Keratinocyte (primary cell): Measurements from ENCODE around the gene LMOD1. TPM values are rescaled to one million over a fixed set of nuclear protein-coding genes. Genes with fewer than 3 reads are reported as not detected.

Experiments
- DNase-seq: peaks from one replicate; pipeline ENCODE4 v3.0.0-alpha.2; 2011; ENCODE audit warnings: low read depth, missing footprints, low spot score
- FAIRE-seq: peaks from 2 replicates; lab custom pipeline; 2011; peaks lifted over from hg19 to GRCh38; lab: Jason Lieb, UNC
- H2AFZ ChIP-seq: 2 replicates; pipeline ENCODE4 v1.6.0; 2012; ENCODE audit warnings: low read length, control low read depth, inconsistent platforms; ENCODE audit not compliant: control insufficient read depth
- H3K27ac ChIP-seq: 2 replicates; pipeline ENCODE4 v1.5.1; 2011; ENCODE audit warnings: low read length; ENCODE audit not compliant: control insufficient read depth, insufficient read depth
- H3K27me3 ChIP-seq: 3 replicates; pipeline ENCODE4 v1.6.0; 2011; ENCODE audit warnings: low read length; ENCODE audit not compliant: control insufficient read depth, insufficient read depth; ENCODE audit errors: extremely low read depth
- H3K36me3 ChIP-seq, 2 experiments: 2 replicates in 1 of 2; 3 replicates in 1 of 2; pipeline ENCODE4 v1.5.1; 2011; ENCODE audit warnings: low read length in 2 of 2, mild to moderate bottlenecking in 1 of 2; ENCODE audit not compliant: control insufficient read depth in 2 of 2, insufficient read depth in 2 of 2; ENCODE audit errors: extremely low read depth in 1 of 2
- H3K4me1 ChIP-seq: 3 replicates; pipeline ENCODE4 v1.5.1; 2011; ENCODE audit warnings: low read length; ENCODE audit not compliant: control insufficient read depth, insufficient read depth; ENCODE audit errors: extremely low read depth
- H3K4me2 ChIP-seq: 3 replicates; pipeline ENCODE4 v1.6.0; 2011; ENCODE audit warnings: low read depth, low read length; ENCODE audit not compliant: control insufficient read depth, insufficient read depth; ENCODE audit errors: extremely low read depth
- H3K4me3 ChIP-seq, 3 experiments: fragments of 200-600 bp in 1 of 3; sonication (generic) in 1 of 3; 2 replicates in 2 of 3; 3 replicates in 1 of 3; pipeline ENCODE4 v1.5.1; 2011 to 2016; ENCODE audit warnings: low read length in 3 of 3, mild to moderate bottlenecking in 3 of 3, control low read depth in 2 of 3, inconsistent platforms in 1 of 3, low read depth in 1 of 3, mixed read lengths in 1 of 3, mixed run types in 1 of 3, moderate library complexity in 1 of 3; ENCODE audit not compliant: control insufficient read depth in 2 of 3, insufficient read depth in 2 of 3; ENCODE audit errors: extremely low read depth in 1 of 3
- H3K79me2 ChIP-seq: 2 replicates; pipeline ENCODE4 v1.6.0; 2012; ENCODE audit warnings: low read length; ENCODE audit not compliant: control insufficient read depth, insufficient read depth
- H3K9ac ChIP-seq: 3 replicates; pipeline ENCODE4 v1.6.0; 2011; ENCODE audit warnings: low read length; ENCODE audit not compliant: control insufficient read depth, insufficient read depth; ENCODE audit errors: extremely low read depth
- H3K9me1 ChIP-seq: 3 replicates; pipeline ENCODE4 v1.6.0; 2011; ENCODE audit warnings: low read length; ENCODE audit not compliant: control insufficient read depth, insufficient read depth; ENCODE audit errors: extremely low read depth
- H3K9me3 ChIP-seq: 2 replicates; pipeline ENCODE4 v1.5.1; 2012; ENCODE audit warnings: low read depth, low read length; ENCODE audit not compliant: control insufficient read depth
- H4K20me1 ChIP-seq: 3 replicates; pipeline ENCODE4 v1.6.0; 2011; ENCODE audit warnings: low read length; ENCODE audit not compliant: control insufficient read depth, insufficient read depth; ENCODE audit errors: extremely low read depth
- EZH2 ChIP-seq: IDR thresholded peaks from one replicate; pipeline ENCODE4 v1.6.1; 2012; ENCODE audit warnings: inconsistent platforms, mild to moderate bottlenecking, low read length, moderate library complexity
- dilution Hi-C: fragments of 300-500 bp; cut with MboI; formaldehyde crosslinking; loops from one replicate; pipeline ENCODE4 v1.7.0; 2020; ENCODE audit warnings: low sequenced_read_pairs; ENCODE audit not compliant: extremely low pct_ligation_motif_present
- polyA plus RNA-seq, 5 experiments: library from polyadenylated mRNA; depleted of rRNA in 3 of 5; stranded (reverse) in 3 of 5; stranded (forward) in 1 of 5; unstranded in 1 of 5; fragments of >200 nt; gene quantifications; 1 replicate in 1 of 5; 2 replicates in 3 of 5; 3 replicates in 1 of 5; pipeline versions ENCODE4 v1.2.1 to v1.2.3, GENCODE V29; 2011 to 2012; ENCODE audit warnings: missing spikeins in 2 of 5, low read depth in 1 of 5, low replicate concordance in 1 of 5
- TF ChIP-seq, protein P1 (sequence below), 3 experiments: IDR thresholded peaks in 1 of 3; conservative IDR thresholded peaks in 1 of 3; optimal IDR thresholded peaks in 1 of 3; 2 replicates in 2 of 3; 3 replicates in 1 of 3; pipeline versions ENCODE3 to v1.5.1; 2011; ENCODE audit warnings: low read length in 3 of 3, mild to moderate bottlenecking in 3 of 3, moderate library complexity in 2 of 3, control low read depth in 1 of 3, inconsistent platforms in 1 of 3; ENCODE audit not compliant: insufficient read depth in 2 of 3; ENCODE audit errors: extremely low read depth in 1 of 3

Gene LMOD1
- polyA plus RNA-seq, 1 donor (not counting 4 experiments of a cell fraction or from before 2014, with no cell fraction given), result not detected

DNA sequence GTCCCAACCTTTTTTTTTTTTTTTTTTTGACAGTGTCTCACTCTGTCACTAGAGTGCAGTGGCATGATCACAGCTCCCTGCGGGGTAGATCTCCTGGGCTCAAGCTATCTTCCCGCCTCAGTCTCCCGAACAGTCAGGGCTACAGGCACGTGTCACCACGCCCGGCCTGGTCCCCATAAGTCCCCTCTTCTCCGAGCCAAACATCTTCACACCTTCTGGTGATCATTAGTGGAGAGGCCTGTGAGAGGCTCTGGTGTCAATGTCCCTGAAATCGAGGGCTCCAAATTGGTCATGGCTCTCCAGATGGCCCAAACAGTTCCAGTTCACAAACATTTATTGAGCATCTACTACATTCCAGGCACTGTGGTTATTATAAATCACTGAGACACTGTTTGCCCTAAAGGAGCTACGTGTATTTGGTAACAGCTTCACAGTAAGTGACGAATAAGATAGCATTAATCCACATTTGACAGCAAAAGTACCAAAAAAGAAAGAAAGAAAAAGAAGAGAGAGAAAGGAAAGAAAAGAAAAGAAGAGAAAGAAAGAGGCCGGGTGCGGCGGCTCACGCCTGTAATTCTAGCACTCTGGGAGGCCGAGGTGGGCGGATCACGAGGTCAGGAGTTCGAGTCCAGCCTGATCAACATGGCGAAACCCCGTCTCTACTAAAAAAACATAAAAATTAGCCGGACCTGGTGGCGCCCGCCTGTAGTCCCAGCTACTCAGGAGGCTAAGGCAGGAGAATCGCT, 8.1 kb upstream of the LMOD1 start:
- Histone ChIP-seq H3K4me3 (peak overlapping the region; percentile 87 to 97 (median 96)), H4K20me1 (peaks cover 2% of the 10 kb centered on the region), H3K27ac (peak overlapping the region; percentile 94), H3K9ac (peak overlapping the region; percentile 98), H3K79me2 (peaks cover 33% of the 10 kb centered on the region), H3K4me1 (peaks cover 4% of the 10 kb centered on the region), H3K4me2 (peak overlapping the region; percentile 49), H3K27me3 (no peaks in the 10 kb centered on the region), H2AFZ (no peak overlapping the region), H3K36me3 (peaks cover 6 to 10% of the 10 kb centered on the region in 2 experiments), H3K9me1 (no peaks in the 10 kb centered on the region), H3K9me3 (no peaks in the 10 kb centered on the region)
- DNase-seq (no peak), FAIRE-seq (no peak)
- TF ChIP-seq EZH2, result no peak
- TF ChIP-seq, protein P1, sequence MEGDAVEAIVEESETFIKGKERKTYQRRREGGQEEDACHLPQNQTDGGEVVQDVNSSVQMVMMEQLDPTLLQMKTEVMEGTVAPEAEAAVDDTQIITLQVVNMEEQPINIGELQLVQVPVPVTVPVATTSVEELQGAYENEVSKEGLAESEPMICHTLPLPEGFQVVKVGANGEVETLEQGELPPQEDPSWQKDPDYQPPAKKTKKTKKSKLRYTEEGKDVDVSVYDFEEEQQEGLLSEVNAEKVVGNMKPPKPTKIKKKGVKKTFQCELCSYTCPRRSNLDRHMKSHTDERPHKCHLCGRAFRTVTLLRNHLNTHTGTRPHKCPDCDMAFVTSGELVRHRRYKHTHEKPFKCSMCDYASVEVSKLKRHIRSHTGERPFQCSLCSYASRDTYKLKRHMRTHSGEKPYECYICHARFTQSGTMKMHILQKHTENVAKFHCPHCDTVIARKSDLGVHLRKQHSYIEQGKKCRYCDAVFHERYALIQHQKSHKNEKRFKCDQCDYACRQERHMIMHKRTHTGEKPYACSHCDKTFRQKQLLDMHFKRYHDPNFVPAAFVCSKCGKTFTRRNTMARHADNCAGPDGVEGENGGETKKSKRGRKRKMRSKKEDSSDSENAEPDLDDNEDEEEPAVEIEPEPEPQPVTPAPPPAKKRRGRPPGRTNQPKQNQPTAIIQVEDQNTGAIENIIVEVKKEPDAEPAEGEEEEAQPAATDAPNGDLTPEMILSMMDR (optimal IDR thresholded peaks at IDR 0.05 in 1 of 3, IDR thresholded peaks at IDR 0.05 in 1 of 3, conservative IDR thresholded peaks at IDR 0.05 in 1 of 3; ENCODE audit: extremely low read depth in 1 of 3, insufficient read depth in 2 of 3, low read length in 3 of 3), result no peak
- dilution Hi-C loops, result no loop called here

DNA sequence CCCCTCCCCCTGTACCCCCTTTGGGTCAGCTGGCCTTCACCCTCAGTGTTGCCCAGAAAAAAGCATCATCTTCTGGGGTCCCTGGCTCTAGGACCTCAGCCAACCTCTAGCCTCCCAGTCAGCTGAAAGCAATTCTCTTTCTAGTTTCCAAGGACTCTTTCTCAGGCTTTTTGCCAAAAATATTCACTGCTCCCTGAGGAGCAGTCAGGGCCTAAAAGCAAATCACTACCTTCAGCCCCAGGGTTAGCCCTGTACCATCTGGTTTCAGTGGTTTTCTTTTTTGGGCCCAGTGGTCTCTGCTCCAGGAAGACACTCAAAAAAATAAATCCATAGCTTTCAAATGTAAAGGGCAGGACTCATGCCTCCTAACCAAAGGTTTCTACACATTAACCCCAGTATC, 3.1 kb upstream of the LMOD1 start:
- H3K4me3 ChIP-seq, result no peak overlapping the region
- FAIRE-seq (no peak), DNase-seq (no peak)
- H3K36me3 ChIP-seq, result no peaks in the 10 kb centered on the region
- peaks cover 28% of the 10 kb centered on the region for H3K27me3 ChIP-seq
- H3K9ac ChIP-seq, result no peak overlapping the region
- H3K79me2 ChIP-seq, result no peaks in the 10 kb centered on the region
- no peak overlapping the region for H2AFZ ChIP-seq
- H3K4me1 ChIP-seq, result no peaks in the 10 kb centered on the region
- no peak overlapping the region for H3K27ac ChIP-seq
- dilution Hi-C loops, result no loop called here
- no peak overlapping the region for H3K4me2 ChIP-seq
- H3K9me1 ChIP-seq, result no peaks in the 10 kb centered on the region
- H4K20me1 ChIP-seq, result no peaks in the 10 kb centered on the region
- TF ChIP-seq EZH2, result no peak
- TF ChIP-seq, protein P1 (optimal IDR thresholded peaks at IDR 0.05 in 1 of 3, IDR thresholded peaks at IDR 0.05 in 1 of 3, conservative IDR thresholded peaks at IDR 0.05 in 1 of 3; ENCODE audit: extremely low read depth in 1 of 3, insufficient read depth in 2 of 3, low read length in 3 of 3), result no peak
- no peaks in the 10 kb centered on the region for H3K9me3 ChIP-seq
